HepG2 (cell line): Measurements from ENCODE around the gene CYRIA. TPM values are rescaled to one million over a fixed set of nuclear protein-coding genes. Genes with fewer than 3 reads are reported as not detected.

Experiments
- ATF5 ChIP-seq: sonication (generic); formaldehyde crosslinking; IDR thresholded peaks from 2 replicates; pipeline ENCODE4 v1.4.0; 2020; ENCODE audit warnings: mild to moderate bottlenecking, low read depth, missing genetic modification reagents
- CREBL2 ChIP-seq: sonication (generic); formaldehyde crosslinking; IDR thresholded peaks from 2 replicates; pipeline ENCODE4 v1.8.1; 2023; ENCODE audit warnings: missing genetic modification reagents, mild to moderate bottlenecking, borderline replicate concordance
- HNF4A ChIP-seq: sonication (generic); formaldehyde crosslinking; IDR thresholded peaks from 2 replicates; pipeline ENCODE4 v1.4.0; 2020; ENCODE audit warnings: missing genetic modification reagents
- SIX1 ChIP-seq: sonication (generic); formaldehyde crosslinking; IDR thresholded peaks from 2 replicates; pipeline ENCODE4 v1.4.0; 2020; ENCODE audit warnings: missing genetic modification reagents, borderline replicate concordance
- ZFAT ChIP-seq: sonication (generic); formaldehyde crosslinking; conservative IDR thresholded peaks from 2 replicates; pipeline ENCODE4 v1.8.1; 2023; ENCODE audit warnings: missing genetic modification reagents, inconsistent platforms
- ZNF280D ChIP-seq: sonication (generic); formaldehyde crosslinking; IDR thresholded peaks from 2 replicates; pipeline ENCODE4 v1.5.1; 2020; ENCODE audit warnings: mild to moderate bottlenecking, missing genetic modification reagents
- ZNF296 ChIP-seq: sonication (generic); formaldehyde crosslinking; conservative IDR thresholded peaks from 2 replicates; pipeline ENCODE4 v1.5.0; 2020; ENCODE audit warnings: mild to moderate bottlenecking, missing genetic modification reagents
- ZNF513 ChIP-seq: sonication (generic); formaldehyde crosslinking; conservative IDR thresholded peaks from 2 replicates; pipeline ENCODE4 v1.5.0; 2020; ENCODE audit warnings: missing genetic modification reagents
- polyA plus RNA-seq, 8 experiments: library from polyadenylated mRNA; depleted of rRNA in 3 of 8; stranded (reverse) in 7 of 8; unstranded in 1 of 8; fragments of >200 nt; fragmentation: Illumina TruSeq in 4 of 8; extraction: Trizol in 4 of 8; gene quantifications; 2 replicates each; pipeline versions ENCODE4 v1.2.1 to v1.2.3, GENCODE V29; 2011 to 2016; ENCODE audit warnings: low read depth in 4 of 8, missing spikeins in 1 of 8, mixed read lengths in 1 of 8; ENCODE audit not compliant: insufficient read depth in 1 of 8
- total RNA-seq, 5 experiments: library from RNA; depleted of rRNA; stranded (reverse); fragments of >200 nt; fragmentation: Illumina TruSeq; extraction: Trizol; gene quantifications; 2 replicates each; pipeline ENCODE4 v1.2.3, GENCODE V29; 2016; ENCODE audit warnings: low read depth in 1 of 5

The CYRIA gene
- total and polyA plus RNA-seq, 2 of the 13 experiments (the other 11 are each of a cell fraction or from before 2014, with no cell fraction given), result 0.09 TPM; not detected in 1

- no peak for TF ChIP-seq ZNF513
- no peak for TF ChIP-seq CREBL2 (CRISPR knock-in tag)
- TF ChIP-seq HNF4A (CRISPR knock-in tag), result no peak
- TF ChIP-seq SIX1, result no peak
- TF ChIP-seq ZFAT (CRISPR knock-in tag), result no peak
- no peak for TF ChIP-seq ZNF296 (CRISPR knock-in tag)
- TF ChIP-seq ATF5, result no peak
- no peak for TF ChIP-seq ZNF280D (CRISPR knock-in tag)
Observed at GRCh38 chr2:16663121-16663905, 2.3 kb downstream of the CYRIA start (continued).
